Erythroblast (primary cell): ENCODE measurements around the gene UGT1A6.
"Not testable (repeated sequence)": the region's sequence is repeated elsewhere in the genome, so short reads cannot be mapped to it uniquely, and the experiment has no call there.

Experiments used
- DNase-seq, 2 experiments: peaks; one replicate each; lab custom pipeline; 2025; lab: John Stamatoyannopoulos, UW
- GATA1 ChIP-seq: IDR thresholded peaks from 2 replicates; pipeline ENCODE4 v1.6.1; 2011; ENCODE audit warnings: low read depth, mild to moderate bottlenecking, control low read depth, low read length, moderate library complexity
- POLR2A ChIP-seq: IDR thresholded peaks from 2 replicates; pipeline ENCODE4 v1.6.1; 2011; ENCODE audit warnings: mild to moderate bottlenecking, low read length

Gene UGT1A6

GRCh38 chr2:233698740-233699139 lies 6.0 kb downstream of the UGT1A6 start:
- TF ChIP-seq GATA1 (no peak), POLR2A (no peak)
- DNase-seq: no peak

- DNase-seq: no peak
Observed at GRCh38 chr2:233699424-233700027, 6.8 kb downstream of the UGT1A6 start.

GRCh38 chr2:233700028-233700635 lies 7.4 kb downstream of the UGT1A6 start:
- DNase-seq: peak; percentile 78 to 93
- TF ChIP-seq GATA1: peak; percentile 54
- no peak for TF ChIP-seq POLR2A

More at GRCh38 chr2:233699424-233700027, 6.8 kb downstream of the UGT1A6 start:
- TF ChIP-seq POLR2A (no peak), GATA1 (no peak)

GRCh38 chr2:233700842-233701241 lies 8.2 kb downstream of the UGT1A6 start:
- DNase-seq: not testable (repeated sequence)

GRCh38 chr2:233702238-233702637 lies 9.5 kb downstream of the UGT1A6 start:
- DNase-seq: no peak
- no peak for TF ChIP-seq GATA1
- TF ChIP-seq POLR2A: no peak

GRCh38 chr2:233705911-233706506 lies 13.3 kb downstream of the UGT1A6 start:
- DNase-seq: no peak
- no peak for TF ChIP-seq GATA1

- TF ChIP-seq GATA1: no peak
- no peak for TF ChIP-seq POLR2A
- no peak for DNase-seq
Observed at GRCh38 chr2:233706720-233707119, 14.0 kb downstream of the UGT1A6 start.

GRCh38 chr2:233707940-233708644 lies 15.4 kb downstream of the UGT1A6 start:
- TF ChIP-seq GATA1 (no peak), POLR2A (no peak)
- DNase-seq: no peak

- DNase-seq: no peak
Observed at GRCh38 chr2:233708942-233709341, 16.3 kb downstream of the UGT1A6 start.

GRCh38 chr2:233711312-233712008 lies 18.8 kb downstream of the UGT1A6 start:
- no peak for TF ChIP-seq GATA1
- no peak for TF ChIP-seq POLR2A
- peak; percentile 67 to 82 for DNase-seq

More at GRCh38 chr2:233708942-233709341, 16.3 kb downstream of the UGT1A6 start:
- no peak for TF ChIP-seq POLR2A
- TF ChIP-seq GATA1: no peak

GRCh38 chr2:233712611-233713261 lies 20.0 kb downstream of the UGT1A6 start, which contains the start of gene UGT1A5:
Gene UGT1A5 (plus strand): TSS chr2:233712907. CDS start chr2:233712992, 85 bp downstream.
- no peak for DNase-seq
- TF ChIP-seq POLR2A: no peak
- TF ChIP-seq GATA1: no peak

- TF ChIP-seq POLR2A (no peak), GATA1 (no peak)
- DNase-seq: no peak
Observed at GRCh38 chr2:233713262-233713615, 20.5 kb downstream of the UGT1A6 start.

- TF ChIP-seq GATA1 (no peak), POLR2A (no peak)
- no peak for DNase-seq
Observed at GRCh38 chr2:233714121-233714520, 21.4 kb downstream of the UGT1A6 start.

- no peak for TF ChIP-seq GATA1
- TF ChIP-seq POLR2A: no peak
- DNase-seq: no peak
Observed at GRCh38 chr2:233718552-233718951, 25.9 kb downstream of the UGT1A6 start, which contains the start of gene UGT1A4. Gene UGT1A4 (plus strand): TSS chr2:233718736. CDS start chr2:233718821, 85 bp downstream.
